ENCODE data around the gene PEX7.
A peak's percentile ranks its signal among the peaks of the same experiment; 100 is the strongest.
"Not testable (repeated sequence)": the region's sequence is repeated elsewhere in the genome, so short reads cannot be mapped to it uniquely, and the experiment has no call there.

PEX7 gene

DNA sequence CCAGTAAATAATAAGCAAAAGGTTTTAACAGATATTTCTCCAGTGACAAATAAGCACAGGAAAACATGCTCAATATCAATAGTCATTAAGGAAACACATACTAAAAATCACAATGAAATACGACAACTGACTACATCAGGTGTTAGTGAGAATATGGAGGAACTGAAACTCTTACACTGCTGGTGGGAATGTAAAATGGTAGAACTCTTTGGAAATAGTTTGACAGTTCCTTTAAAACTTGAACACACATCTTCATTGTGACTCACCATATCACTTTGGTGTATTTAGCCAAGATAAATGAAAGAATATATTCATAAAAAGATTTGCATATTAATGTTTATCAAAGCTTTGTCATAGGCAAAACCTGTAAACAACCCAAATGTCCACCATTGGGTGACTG, 18.8 kb upstream of the PEX7 start:
- Histone ChIP-seq H3K36me3 (ENCODE audit: control insufficient read depth, insufficient read depth, low read length) (no peaks in the 10 kb centered on the region), H3K27ac (ENCODE audit: insufficient read depth, low read depth, low read length, poor library complexity, severe bottlenecking) (no peak overlapping the region), H3K4me1 (ENCODE audit: control insufficient read depth, insufficient read depth, low read length) (no peaks in the 10 kb centered on the region), H3K4me3 (ENCODE audit: insufficient read depth, low read depth, low read length) (no peak overlapping the region), H3K27me3 (ENCODE audit: control insufficient read depth, insufficient read depth, low read length, poor library complexity, severe bottlenecking) (no peaks in the 10 kb centered on the region), H3K9me3 (ENCODE audit: control insufficient read depth, low read length) (no peaks in the 10 kb centered on the region)
- 100% methylated on average over 1 of the region's 1 CpG for WGBS, 2 experiments

GRCh38 chr6:136809091-136809860, 13.1 kb upstream of the PEX7 start:
- WGBS, 2 experiments: 78 to 91% methylated on average over 7 of the region's 7 CpGs
- H3K27me3 ChIP-seq (ENCODE audit: control insufficient read depth, insufficient read depth, low read length, poor library complexity, severe bottlenecking): no peaks in the 10 kb centered on the region
- H3K9me3 ChIP-seq (ENCODE audit: control insufficient read depth, low read length): no peaks in the 10 kb centered on the region

DNA sequence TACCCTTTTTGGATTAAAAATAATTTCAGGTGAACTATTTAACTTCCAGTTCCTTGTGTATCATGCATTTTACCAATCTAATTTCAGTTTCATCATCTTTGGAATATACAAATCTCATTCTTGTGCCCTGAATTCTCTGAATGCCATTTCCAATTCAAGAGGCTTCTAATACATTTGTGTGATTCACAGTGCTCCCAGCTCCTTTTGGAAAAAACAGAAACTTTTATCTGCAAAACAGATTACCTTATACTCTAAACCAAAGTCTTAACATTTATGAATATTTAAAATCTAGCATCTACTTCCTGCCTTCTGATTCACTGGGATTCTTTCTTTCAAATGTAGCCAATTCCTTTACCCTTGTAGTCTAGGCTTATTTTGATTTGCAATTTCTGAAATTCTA, 11.1 kb upstream of the PEX7 start:
- no peaks in the 10 kb centered on the region for H3K9me3 ChIP-seq (ENCODE audit: control insufficient read depth, low read length)
- H3K4me1 ChIP-seq (ENCODE audit: control insufficient read depth, insufficient read depth, low read length): no peaks in the 10 kb centered on the region
- H3K27me3 ChIP-seq (ENCODE audit: control insufficient read depth, insufficient read depth, low read length, poor library complexity, severe bottlenecking): no peaks in the 10 kb centered on the region
- no peak overlapping the region for H3K4me3 ChIP-seq (ENCODE audit: insufficient read depth, low read depth, low read length)
- H3K27ac ChIP-seq (ENCODE audit: insufficient read depth, low read depth, low read length, poor library complexity, severe bottlenecking): no peak overlapping the region
- no peaks in the 10 kb centered on the region for H3K36me3 ChIP-seq (ENCODE audit: control insufficient read depth, insufficient read depth, low read length)

More at GRCh38 chr6:136809091-136809860, 13.1 kb upstream of the PEX7 start:
- Histone ChIP-seq H3K36me3 (ENCODE audit: control insufficient read depth, insufficient read depth, low read length) (no peaks in the 10 kb centered on the region), H3K4me3 (ENCODE audit: insufficient read depth, low read depth, low read length) (no peak overlapping the region), H3K27ac (ENCODE audit: insufficient read depth, low read depth, low read length, poor library complexity, severe bottlenecking) (no peak overlapping the region), H3K4me1 (ENCODE audit: control insufficient read depth, insufficient read depth, low read length) (no peaks in the 10 kb centered on the region)

GRCh38 chr6:136812174-136812573, 10.2 kb upstream of the PEX7 start:
- no peaks in the 10 kb centered on the region for H3K9me3 ChIP-seq (ENCODE audit: control insufficient read depth, low read length)
- no peak overlapping the region for H3K27ac ChIP-seq (ENCODE audit: insufficient read depth, low read depth, low read length, poor library complexity, severe bottlenecking)
- no peaks in the 10 kb centered on the region for H3K4me1 ChIP-seq (ENCODE audit: control insufficient read depth, insufficient read depth, low read length)
- no peak overlapping the region for H3K4me3 ChIP-seq (ENCODE audit: insufficient read depth, low read depth, low read length)
- no peaks in the 10 kb centered on the region for H3K36me3 ChIP-seq (ENCODE audit: control insufficient read depth, insufficient read depth, low read length)
- H3K27me3 ChIP-seq (ENCODE audit: control insufficient read depth, insufficient read depth, low read length, poor library complexity, severe bottlenecking): no peaks in the 10 kb centered on the region
- 90 to 94% methylated on average over 2 of the region's 2 CpGs for WGBS, 2 experiments

GRCh38 chr6:136815608-136816007, 6.8 kb upstream of the PEX7 start:
- WGBS, 2 experiments: 67 to 100% methylated on average over 1 of the region's 1 CpG
- H3K4me3 ChIP-seq (ENCODE audit: insufficient read depth, low read depth, low read length): not testable (repeated sequence)

DNA sequence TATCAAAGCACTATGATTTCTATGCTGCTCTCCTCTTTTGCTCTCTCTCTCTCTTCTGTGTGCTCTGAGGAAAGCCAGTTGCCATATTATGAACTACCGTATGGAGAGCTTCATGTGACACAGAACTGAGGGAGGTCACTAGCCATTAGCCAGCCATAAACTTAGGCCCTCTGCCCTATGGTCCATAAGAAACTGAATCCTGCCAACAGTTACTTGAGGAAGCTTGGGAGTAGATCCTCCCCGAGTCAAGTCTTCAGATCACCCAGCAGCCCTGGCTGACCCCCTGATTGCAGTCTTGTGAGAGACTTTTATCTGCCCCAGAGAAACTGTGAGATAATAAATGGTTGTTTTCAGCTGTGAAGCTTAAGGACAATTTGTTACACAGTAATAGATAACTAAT, 5.7 kb upstream of the PEX7 start:
- no peaks in the 10 kb centered on the region for H3K4me1 ChIP-seq (ENCODE audit: control insufficient read depth, insufficient read depth, low read length)
- no peak overlapping the region for H3K4me3 ChIP-seq (ENCODE audit: insufficient read depth, low read depth, low read length)
- WGBS, 2 experiments: 90 to 91% methylated on average over 2 of the region's 2 CpGs
- H3K27ac ChIP-seq (ENCODE audit: insufficient read depth, low read depth, low read length, poor library complexity, severe bottlenecking): no peak overlapping the region
- H3K36me3 ChIP-seq (ENCODE audit: control insufficient read depth, insufficient read depth, low read length): no peaks in the 10 kb centered on the region
- H3K9me3 ChIP-seq (ENCODE audit: control insufficient read depth, low read length): no peaks in the 10 kb centered on the region
- peaks cover 9% of the 10 kb centered on the region for H3K27me3 ChIP-seq (ENCODE audit: control insufficient read depth, insufficient read depth, low read length, poor library complexity, severe bottlenecking)

More at GRCh38 chr6:136815608-136816007, 6.8 kb upstream of the PEX7 start:
- H3K4me1 ChIP-seq (ENCODE audit: control insufficient read depth, insufficient read depth, low read length); H3K27ac ChIP-seq (ENCODE audit: insufficient read depth, low read depth, low read length, poor library complexity, severe bottlenecking); H3K27me3 ChIP-seq (ENCODE audit: control insufficient read depth, insufficient read depth, low read length, poor library complexity, severe bottlenecking); H3K36me3 ChIP-seq (ENCODE audit: control insufficient read depth, insufficient read depth, low read length); H3K9me3 ChIP-seq (ENCODE audit: control insufficient read depth, low read length): not testable (repeated sequence)

DNA sequence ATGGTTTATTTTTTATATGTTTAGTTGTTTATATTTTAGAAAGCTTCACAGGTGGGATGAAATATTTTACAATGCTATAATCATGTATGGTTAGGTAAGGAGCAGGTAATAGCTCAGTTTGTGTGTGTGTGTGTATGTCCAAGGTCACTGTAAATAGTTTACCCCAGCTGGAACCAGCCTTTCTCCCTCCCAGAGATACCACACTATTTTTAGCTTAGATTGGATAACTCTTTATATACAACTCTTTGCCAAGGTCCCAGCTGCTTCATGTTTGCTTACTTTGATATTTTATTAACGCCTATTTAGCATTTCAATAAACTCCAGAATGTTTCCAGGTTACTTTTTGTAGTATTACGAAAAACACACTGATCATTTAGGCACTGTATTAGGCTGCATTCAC, 1.8 kb upstream of the PEX7 start:
- H3K27ac ChIP-seq (ENCODE audit: insufficient read depth, low read depth, low read length, poor library complexity, severe bottlenecking): no peak overlapping the region
- H3K36me3 ChIP-seq (ENCODE audit: control insufficient read depth, insufficient read depth, low read length): no peaks in the 10 kb centered on the region
- H3K27me3 ChIP-seq (ENCODE audit: control insufficient read depth, insufficient read depth, low read length, poor library complexity, severe bottlenecking): peaks cover 9% of the 10 kb centered on the region
- H3K9me3 ChIP-seq (ENCODE audit: control insufficient read depth, low read length): no peaks in the 10 kb centered on the region
- H3K4me1 ChIP-seq (ENCODE audit: control insufficient read depth, insufficient read depth, low read length): no peaks in the 10 kb centered on the region
- H3K4me3 ChIP-seq (ENCODE audit: insufficient read depth, low read depth, low read length): no peak overlapping the region
- WGBS, 2 experiments: 87 to 91% methylated on average over 2 of the region's 2 CpGs

- no peaks in the 10 kb centered on the region for H3K9me3 ChIP-seq (ENCODE audit: control insufficient read depth, low read length)
- WGBS, 2 experiments: 53 to 56% methylated on average over 11 of the region's 11 CpGs
- H3K27ac ChIP-seq (ENCODE audit: insufficient read depth, low read depth, low read length, poor library complexity, severe bottlenecking): no peak overlapping the region
- H3K36me3 ChIP-seq (ENCODE audit: control insufficient read depth, insufficient read depth, low read length): peaks cover 8% of the 10 kb centered on the region
- H3K27me3 ChIP-seq (ENCODE audit: control insufficient read depth, insufficient read depth, low read length, poor library complexity, severe bottlenecking): peaks cover 9% of the 10 kb centered on the region
- no peaks in the 10 kb centered on the region for H3K4me1 ChIP-seq (ENCODE audit: control insufficient read depth, insufficient read depth, low read length)
- peak overlapping the region; percentile 60 for H3K4me3 ChIP-seq (ENCODE audit: insufficient read depth, low read depth, low read length)
Measured at GRCh38 chr6:136822046-136822375, 381 bp upstream of the PEX7 start.

DNA sequence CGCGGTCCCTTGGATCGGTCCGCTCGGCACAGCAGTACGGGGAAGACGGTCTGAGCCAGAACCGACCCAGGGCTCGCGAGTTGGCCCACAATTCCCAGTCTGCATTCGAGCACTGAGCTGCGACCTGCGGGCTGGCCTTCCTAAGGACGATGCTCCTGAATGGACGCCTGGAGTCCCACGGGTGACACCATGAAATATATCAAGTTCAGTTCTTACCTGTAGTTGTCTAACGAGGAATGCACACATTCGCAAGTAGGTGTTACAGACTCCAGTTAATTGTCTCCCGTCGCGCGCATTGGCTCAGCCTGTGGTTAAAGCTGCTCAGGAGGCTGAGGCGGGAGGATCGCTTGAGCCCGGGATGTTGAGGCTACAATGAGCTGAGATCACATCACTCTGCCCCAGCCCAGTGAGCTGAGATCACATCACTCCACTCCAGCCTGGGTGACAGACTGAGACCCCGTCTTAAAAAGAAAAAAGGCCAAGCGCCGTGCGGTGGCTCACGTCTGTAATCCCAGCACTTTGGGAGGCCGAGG, 802 bp downstream of the PEX7 start:
- H3K4me3 ChIP-seq (ENCODE audit: insufficient read depth, low read depth, low read length): peak overlapping the region; percentile 60
- H3K36me3 ChIP-seq (ENCODE audit: control insufficient read depth, insufficient read depth, low read length): peaks cover 8% of the 10 kb centered on the region
- peaks cover 9% of the 10 kb centered on the region for H3K27me3 ChIP-seq (ENCODE audit: control insufficient read depth, insufficient read depth, low read length, poor library complexity, severe bottlenecking)
- 82 to 87% methylated on average over 31 of the region's 31 CpGs for WGBS, 2 experiments
- H3K9me3 ChIP-seq (ENCODE audit: control insufficient read depth, low read length): no peaks in the 10 kb centered on the region
- H3K4me1 ChIP-seq (ENCODE audit: control insufficient read depth, insufficient read depth, low read length): no peaks in the 10 kb centered on the region
- H3K27ac ChIP-seq (ENCODE audit: insufficient read depth, low read depth, low read length, poor library complexity, severe bottlenecking): no peak overlapping the region

- Histone ChIP-seq H3K36me3 (ENCODE audit: control insufficient read depth, insufficient read depth, low read length) (peaks cover 11% of the 10 kb centered on the region), H3K4me1 (ENCODE audit: control insufficient read depth, insufficient read depth, low read length) (no peaks in the 10 kb centered on the region), H3K4me3 (ENCODE audit: insufficient read depth, low read depth, low read length) (no peak overlapping the region), H3K27ac (ENCODE audit: insufficient read depth, low read depth, low read length, poor library complexity, severe bottlenecking) (no peak overlapping the region), H3K9me3 (ENCODE audit: control insufficient read depth, low read length) (no peaks in the 10 kb centered on the region), H3K27me3 (ENCODE audit: control insufficient read depth, insufficient read depth, low read length, poor library complexity, severe bottlenecking) (no peaks in the 10 kb centered on the region)
- WGBS, 2 experiments: 95 to 98% methylated on average over 5 of the region's 6 CpGs
Measured at GRCh38 chr6:136826216-136826615, 3.8 kb downstream of the PEX7 start.

All from ectodermal cell (in vitro differentiated cells).